ENCODE measurements around the gene SNRPF.

SNRPF gene

DNA sequence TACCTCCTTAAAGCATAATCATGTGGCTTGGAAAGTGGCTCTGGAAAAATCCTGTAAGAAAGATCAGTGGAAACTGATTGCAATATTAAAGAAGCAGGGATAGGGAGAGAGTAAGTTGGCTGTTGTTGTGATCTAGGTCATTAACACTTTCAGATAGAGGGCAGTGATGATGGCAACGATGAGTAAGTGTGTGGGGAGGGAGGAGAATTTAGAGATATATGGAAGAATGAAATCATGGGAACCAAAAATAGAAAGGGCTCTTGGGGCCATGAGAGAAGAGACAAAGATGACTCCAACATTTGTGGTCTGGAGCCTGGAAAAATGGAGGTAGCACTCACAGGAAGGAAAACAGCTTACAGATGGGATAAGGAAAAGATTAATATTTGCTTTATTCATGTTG, 23.3 kb downstream of the SNRPF start:
- TF ChIP-seq, protein P1, sequence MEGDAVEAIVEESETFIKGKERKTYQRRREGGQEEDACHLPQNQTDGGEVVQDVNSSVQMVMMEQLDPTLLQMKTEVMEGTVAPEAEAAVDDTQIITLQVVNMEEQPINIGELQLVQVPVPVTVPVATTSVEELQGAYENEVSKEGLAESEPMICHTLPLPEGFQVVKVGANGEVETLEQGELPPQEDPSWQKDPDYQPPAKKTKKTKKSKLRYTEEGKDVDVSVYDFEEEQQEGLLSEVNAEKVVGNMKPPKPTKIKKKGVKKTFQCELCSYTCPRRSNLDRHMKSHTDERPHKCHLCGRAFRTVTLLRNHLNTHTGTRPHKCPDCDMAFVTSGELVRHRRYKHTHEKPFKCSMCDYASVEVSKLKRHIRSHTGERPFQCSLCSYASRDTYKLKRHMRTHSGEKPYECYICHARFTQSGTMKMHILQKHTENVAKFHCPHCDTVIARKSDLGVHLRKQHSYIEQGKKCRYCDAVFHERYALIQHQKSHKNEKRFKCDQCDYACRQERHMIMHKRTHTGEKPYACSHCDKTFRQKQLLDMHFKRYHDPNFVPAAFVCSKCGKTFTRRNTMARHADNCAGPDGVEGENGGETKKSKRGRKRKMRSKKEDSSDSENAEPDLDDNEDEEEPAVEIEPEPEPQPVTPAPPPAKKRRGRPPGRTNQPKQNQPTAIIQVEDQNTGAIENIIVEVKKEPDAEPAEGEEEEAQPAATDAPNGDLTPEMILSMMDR (IDR thresholded peaks at IDR 0.05; ENCODE audit: extremely low read depth, missing control alignments): no peak
- no peak for DNase-seq (ENCODE audit: low spot score)

DNA sequence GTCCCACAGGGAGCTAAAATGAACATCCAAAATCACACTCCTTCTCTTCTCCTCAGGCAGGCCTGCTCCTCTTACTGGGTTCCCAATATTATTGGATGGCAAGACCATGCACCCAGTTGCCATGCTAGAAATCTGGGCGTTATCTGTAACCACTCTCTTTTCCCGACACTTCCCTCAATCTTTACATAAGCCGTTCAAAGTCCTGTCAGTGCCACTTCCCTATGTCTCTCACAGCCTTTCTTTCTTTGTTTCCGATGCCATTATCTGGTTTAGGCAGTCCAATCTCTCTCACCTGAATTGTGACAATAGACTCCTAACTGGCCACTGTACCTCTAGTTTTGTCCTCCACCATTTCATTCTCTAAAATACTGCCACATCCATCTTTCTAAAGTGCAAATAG, 24.1 kb downstream of the SNRPF start:
- TF ChIP-seq, protein P1 (IDR thresholded peaks at IDR 0.05; ENCODE audit: extremely low read depth, missing control alignments): no peak
- DNase-seq (ENCODE audit: low spot score): no peak

GRCh38 chr12:95884998-95885397, 26.2 kb downstream of the SNRPF start:
- no peak for DNase-seq (ENCODE audit: low spot score)
- TF ChIP-seq, protein P1 (IDR thresholded peaks at IDR 0.05; ENCODE audit: extremely low read depth, missing control alignments): no peak

- no peak for DNase-seq (ENCODE audit: low spot score)
- TF ChIP-seq, protein P1 (IDR thresholded peaks at IDR 0.05; ENCODE audit: extremely low read depth, missing control alignments): no peak
Measured at GRCh38 chr12:95887311-95887710, 28.6 kb downstream of the SNRPF start.

GRCh38 chr12:95890958-95891357, 32.2 kb downstream of the SNRPF start:
- TF ChIP-seq, protein P1 (IDR thresholded peaks at IDR 0.05; ENCODE audit: extremely low read depth, missing control alignments): no peak
- no peak for DNase-seq (ENCODE audit: low spot score)

GRCh38 chr12:95896846-95897245, 38.1 kb downstream of the SNRPF start:
- DNase-seq (ENCODE audit: low spot score): no peak
- TF ChIP-seq, protein P1 (IDR thresholded peaks at IDR 0.05; ENCODE audit: extremely low read depth, missing control alignments): no peak

GRCh38 chr12:95898081-95898480, 39.3 kb downstream of the SNRPF start:
- DNase-seq (ENCODE audit: low spot score): no peak
- TF ChIP-seq, protein P1 (IDR thresholded peaks at IDR 0.05; ENCODE audit: extremely low read depth, missing control alignments): no peak
